Activated T-helper 2 cell treated with anti-CD3 and anti-CD28 coated beads, Interferon-gamma antibody, Interleukin-2, Interleukin-4, amounts not matched to agents 10 μg/mL and 5 μg/mL and 100 μg/mL, durations not matched to agents 14 hours and 24 hours and 36 hours (primary cell): ENCODE results near the gene FAM240A. TPM values are rescaled to one million over a fixed set of nuclear protein-coding genes. Genes with fewer than 3 reads are reported as not detected.

Source experiments
- DNase-seq: peaks from one replicate; pipeline ENCODE4 v3.0.0; 2021; ENCODE audit warnings: low spot score
- H3K27ac Mint-ChIP-seq: one replicate; pipeline ENCODE4 v1.8.0; 2021; ENCODE audit warnings: mixed read lengths
- H3K27me3 Mint-ChIP-seq: one replicate; pipeline ENCODE4 v1.8.0; 2021; ENCODE audit warnings: low read depth, mixed read lengths
- H3K36me3 Mint-ChIP-seq: one replicate; pipeline ENCODE4 v1.8.0; 2021; ENCODE audit warnings: low read depth, mixed read lengths
- H3K4me1 Mint-ChIP-seq: one replicate; pipeline ENCODE4 v1.8.0; 2021; ENCODE audit warnings: low read depth, mixed read lengths
- H3K4me3 Mint-ChIP-seq: one replicate; pipeline ENCODE4 v1.8.0; 2021; ENCODE audit warnings: low read depth, mild to moderate bottlenecking, moderate library complexity, mixed read lengths
- H3K9me3 Mint-ChIP-seq: one replicate; pipeline ENCODE4 v1.8.0; 2021; ENCODE audit warnings: mixed read lengths
- intact Hi-C: fragments of 100-400 bp; cut with micrococcal nuclease; formaldehyde crosslinking; loops from one replicate; pipeline ENCODE4 v1.15.1; 2023
- total RNA-seq: library from RNA; stranded (reverse); gene quantifications from 2 replicates; pipeline ENCODE4 v1.2.3, GENCODE V29; 2022

Gene FAM240A
- total RNA-seq, 1 donor from 2014 or later: not detected

- Mint-ChIP-seq H3K27me3 (peaks cover 32% of the 10 kb centered on the region), H3K36me3 (no peaks in the 10 kb centered on the region), H3K4me1 (no peaks in the 10 kb centered on the region), H3K9me3 (peaks cover 7% of the 10 kb centered on the region), H3K27ac (no peak overlapping the region), H3K4me3 (no peak overlapping the region)
- intact Hi-C loops: no loop called here
- no peak for DNase-seq
Measured at GRCh38 chr3:46643701-46644100, 31.4 kb downstream of the FAM240A start.

GRCh38 chr3:46646700-46647099 lies 34.4 kb downstream of the FAM240A start:
- H3K27ac Mint-ChIP-seq: no peak overlapping the region
- H3K9me3 Mint-ChIP-seq: no peaks in the 10 kb centered on the region
- no peak for DNase-seq
- intact Hi-C loops: no loop called here
- H3K36me3 Mint-ChIP-seq: no peaks in the 10 kb centered on the region
- no peaks in the 10 kb centered on the region for H3K4me1 Mint-ChIP-seq
- peaks cover 28% of the 10 kb centered on the region for H3K27me3 Mint-ChIP-seq
- no peak overlapping the region for H3K4me3 Mint-ChIP-seq

DNA sequence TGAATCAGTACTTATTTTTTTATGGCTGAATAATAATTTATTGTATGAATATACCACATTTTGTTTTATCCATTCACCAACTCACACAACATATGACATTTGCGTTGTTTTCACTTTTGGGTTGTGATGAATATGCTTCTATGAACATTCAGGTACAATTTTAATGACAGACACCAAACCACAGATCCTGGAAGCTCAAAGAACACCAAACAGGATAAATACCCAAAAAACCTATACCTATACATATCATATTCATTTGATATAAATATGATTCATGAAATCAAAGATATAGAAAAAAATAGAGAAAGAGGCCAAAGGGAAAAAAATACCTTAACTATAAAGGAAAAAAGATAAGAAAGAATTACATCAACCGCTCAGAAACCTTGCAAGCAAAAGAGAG lies 35.8 kb downstream of the FAM240A start:
- no peaks in the 10 kb centered on the region for H3K4me1 Mint-ChIP-seq
- intact Hi-C loops: no loop called here

GRCh38 chr3:46649436-46649835 lies 37.1 kb downstream of the FAM240A start:
- intact Hi-C loops: no loop called here
- Mint-ChIP-seq H3K36me3 (peaks cover 4% of the 10 kb centered on the region), H3K4me1 (no peaks in the 10 kb centered on the region), H3K9me3 (peaks cover 9% of the 10 kb centered on the region), H3K27ac (no peak overlapping the region), H3K4me3 (no peak overlapping the region), H3K27me3 (peaks cover 23% of the 10 kb centered on the region)
- no peak for DNase-seq

More for the DNA sequence above, 35.8 kb downstream of the FAM240A start:
- no peak overlapping the region for H3K4me3 Mint-ChIP-seq
- H3K36me3 Mint-ChIP-seq: peaks cover 4% of the 10 kb centered on the region
- peaks cover 31% of the 10 kb centered on the region for H3K27me3 Mint-ChIP-seq
- DNase-seq: no peak
- H3K9me3 Mint-ChIP-seq: peaks cover 9% of the 10 kb centered on the region
- H3K27ac Mint-ChIP-seq: no peak overlapping the region

- peaks cover 4% of the 10 kb centered on the region for H3K36me3 Mint-ChIP-seq
- no peak overlapping the region for H3K4me3 Mint-ChIP-seq
- H3K4me1 Mint-ChIP-seq: no peaks in the 10 kb centered on the region
- no peak overlapping the region for H3K27ac Mint-ChIP-seq
- H3K27me3 Mint-ChIP-seq: peaks cover 21% of the 10 kb centered on the region
- no peak for DNase-seq
- H3K9me3 Mint-ChIP-seq: peaks cover 9% of the 10 kb centered on the region
- intact Hi-C loops: no loop called here
Measured at GRCh38 chr3:46651084-46651483, 38.8 kb downstream of the FAM240A start.

GRCh38 chr3:46655271-46655670 lies 42.9 kb downstream of the FAM240A start:
- Mint-ChIP-seq H3K27ac (no peak overlapping the region), H3K36me3 (peaks cover 4% of the 10 kb centered on the region), H3K9me3 (peaks cover 9% of the 10 kb centered on the region), H3K27me3 (peaks cover 12% of the 10 kb centered on the region), H3K4me3 (no peak overlapping the region), H3K4me1 (peaks cover 3% of the 10 kb centered on the region)
- DNase-seq: no peak
- intact Hi-C loops: no loop called here

GRCh38 chr3:46656778-46657556 lies 44.6 kb downstream of the FAM240A start:
- no peak overlapping the region for H3K4me3 Mint-ChIP-seq
- peaks cover 4% of the 10 kb centered on the region for H3K36me3 Mint-ChIP-seq
- H3K27ac Mint-ChIP-seq: no peak overlapping the region
- intact Hi-C loops: no loop called here
- peaks cover 9% of the 10 kb centered on the region for H3K27me3 Mint-ChIP-seq
- DNase-seq: no peak
- peaks cover 3% of the 10 kb centered on the region for H3K4me1 Mint-ChIP-seq
- H3K9me3 Mint-ChIP-seq: peaks cover 6% of the 10 kb centered on the region

GRCh38 chr3:46659285-46659684 lies 47.0 kb downstream of the FAM240A start:
- Mint-ChIP-seq H3K27me3 (peaks cover 2% of the 10 kb centered on the region), H3K4me1 (peaks cover 3% of the 10 kb centered on the region), H3K9me3 (no peaks in the 10 kb centered on the region), H3K4me3 (no peak overlapping the region), H3K27ac (no peak overlapping the region), H3K36me3 (no peaks in the 10 kb centered on the region)
- no peak for DNase-seq
- intact Hi-C loops: no loop called here

GRCh38 chr3:46660003-46660402 lies 47.7 kb downstream of the FAM240A start:
- Mint-ChIP-seq H3K4me3 (no peak overlapping the region), H3K9me3 (no peaks in the 10 kb centered on the region), H3K27ac (no peak overlapping the region), H3K4me1 (peaks cover 3% of the 10 kb centered on the region), H3K27me3 (peaks cover 2% of the 10 kb centered on the region), H3K36me3 (no peaks in the 10 kb centered on the region)
- intact Hi-C loops: no loop called here
- DNase-seq: no peak

DNA sequence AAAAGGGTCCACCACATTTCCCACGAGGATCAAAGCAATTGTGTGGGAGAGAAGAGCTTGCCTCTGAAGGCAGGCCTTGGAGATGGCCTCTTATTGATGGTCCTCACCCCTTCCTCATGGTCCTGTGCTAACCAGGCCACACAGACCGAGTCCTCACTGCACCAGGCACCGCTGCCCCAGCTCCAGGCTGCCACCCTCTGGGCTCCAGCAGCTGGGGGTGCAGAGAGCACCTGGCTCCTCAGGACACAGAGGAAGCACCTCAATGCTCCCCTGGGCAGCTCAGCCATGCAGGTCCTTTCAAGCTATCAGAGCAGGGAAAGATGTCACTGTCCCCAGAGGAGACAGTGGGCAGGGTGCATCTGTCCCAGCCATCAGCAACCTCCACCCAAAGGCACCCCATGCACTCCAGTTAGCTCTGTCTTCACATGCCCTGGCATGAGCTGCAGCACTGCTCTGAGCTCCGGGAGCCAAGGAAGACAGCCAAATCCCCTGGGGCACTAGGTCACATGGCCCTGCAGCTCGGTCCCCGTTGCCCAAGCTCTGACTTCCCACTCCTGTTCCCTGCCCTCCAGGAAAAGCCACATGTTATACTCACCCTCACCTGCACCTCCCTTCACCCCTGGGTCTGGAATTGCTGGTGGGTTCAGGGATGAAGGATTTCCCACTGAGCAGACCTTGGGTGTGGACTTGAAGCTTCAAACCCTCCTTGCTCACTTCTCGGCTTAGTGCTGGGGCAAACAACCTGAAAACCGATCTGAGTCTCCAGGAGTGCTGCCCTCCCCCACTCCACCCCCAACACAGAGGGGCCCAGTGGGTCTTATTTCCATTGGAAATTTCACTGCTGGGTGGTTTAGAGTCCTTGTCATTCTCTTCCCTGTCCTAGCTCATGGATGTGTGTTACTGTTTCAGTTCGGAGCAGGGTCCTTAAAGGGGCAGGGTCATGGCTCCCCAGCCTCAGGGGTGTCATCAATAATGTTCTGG lies 48.5 kb downstream of the FAM240A start:
- Mint-ChIP-seq H3K27ac (no peak overlapping the region), H3K9me3 (no peaks in the 10 kb centered on the region), H3K36me3 (no peaks in the 10 kb centered on the region), H3K4me1 (peaks cover 3% of the 10 kb centered on the region), H3K27me3 (peaks cover 2% of the 10 kb centered on the region), H3K4me3 (no peak overlapping the region)
- intact Hi-C loops: no loop called here
- no peak for DNase-seq

GRCh38 chr3:46661776-46662766 lies 49.7 kb downstream of the FAM240A start:
- no peak for DNase-seq
- intact Hi-C loops: no loop called here
- no peaks in the 10 kb centered on the region for H3K9me3 Mint-ChIP-seq
- H3K27ac Mint-ChIP-seq: no peak overlapping the region
- H3K36me3 Mint-ChIP-seq: no peaks in the 10 kb centered on the region
- H3K4me1 Mint-ChIP-seq: peaks cover 3% of the 10 kb centered on the region
- H3K27me3 Mint-ChIP-seq: peaks cover 2% of the 10 kb centered on the region
- no peak overlapping the region for H3K4me3 Mint-ChIP-seq
